K562 (cell line): Measurements from ENCODE around the gene MCAT. TPM values are rescaled to one million over a fixed set of nuclear protein-coding genes. Genes with fewer than 3 reads are reported as not detected.

Experiments used
- ARID4B ChIP-seq: sonication (generic); formaldehyde crosslinking; IDR thresholded peaks from 2 replicates; pipeline ENCODE4 v1.8.0; 2022; ENCODE audit warnings: mild to moderate bottlenecking, missing genetic modification reagents
- BHLHE40 ChIP-seq: IDR thresholded peaks from 2 replicates; pipeline ENCODE4 v1.6.1; 2011; ENCODE audit warnings: low read length, improper control_type of control experiment
- BRCA1 ChIP-seq, 2 experiments: fragments of 450-650 bp in 1 of 2; sonication (generic) in 1 of 2; formaldehyde crosslinking in 1 of 2; IDR thresholded peaks; 2 replicates each; pipeline versions ENCODE4 v1.5.0 to v1.6.1; 2017 to 2020; ENCODE audit warnings: mild to moderate bottlenecking in 1 of 2, missing genetic modification reagents in 1 of 2
- BRF1 ChIP-seq: IDR thresholded peaks from 3 replicates; pipeline ENCODE4 v1.6.1; 2011; ENCODE audit warnings: borderline replicate concordance, mild to moderate bottlenecking; ENCODE audit not compliant: insufficient read length; ENCODE audit errors: extremely low read depth
- CBX5 ChIP-seq: IDR thresholded peaks from 2 replicates; pipeline ENCODE4 v1.6.1; 2014; ENCODE audit warnings: low read depth, borderline replicate concordance
- CHD1 ChIP-seq: fragments of 200-600 bp; sonication (generic); IDR thresholded peaks from one replicate; pipeline ENCODE4 v1.6.1; 2012; ENCODE audit warnings: mild to moderate bottlenecking, moderate library complexity, low read length, inconsistent platforms
- DNMT1 ChIP-seq: fragments of 450-650 bp; IDR thresholded peaks from 2 replicates; pipeline ENCODE4 v1.6.1; 2016; ENCODE audit warnings: antibody characterized with exemption, mild to moderate bottlenecking
- EGR1 ChIP-seq: fragments of 450-650 bp; conservative IDR thresholded peaks from 2 replicates; pipeline ENCODE4 v1.6.1; 2017; ENCODE audit warnings: mild to moderate bottlenecking
- FIP1L1 ChIP-seq: fragments of 200-400 bp; formaldehyde crosslinking; IDR thresholded peaks from 2 replicates; pipeline ENCODE4 v1.6.1; 2018; ENCODE audit warnings: mild to moderate bottlenecking, low read depth, low read length; ENCODE audit not compliant: poor library complexity, severe bottlenecking
- FOXJ2 ChIP-seq: fragments of 200-800 bp; sonication (Bioruptor generic); IDR thresholded peaks from 2 replicates; pipeline ENCODE4 v1.6.1; 2016; ENCODE audit warnings: missing genetic modification characterization, missing compliant biosample characterization
- KDM5B ChIP-seq: fragments of 200-600 bp; sonication (generic); IDR thresholded peaks from 2 replicates; pipeline ENCODE4 v1.6.1; 2012; ENCODE audit warnings: low read depth, mild to moderate bottlenecking, moderate library complexity, low read length, control low read depth, inconsistent platforms; ENCODE audit not compliant: insufficient replicate concordance
- L3MBTL2 ChIP-seq: fragments of 450-650 bp; IDR thresholded peaks from 2 replicates; pipeline ENCODE4 v1.6.1; 2016; ENCODE audit warnings: mild to moderate bottlenecking, moderate library complexity
- MAZ ChIP-seq, 2 experiments: fragments of 450-650 bp in 1 of 2; sonication (generic) in 1 of 2; formaldehyde crosslinking; IDR thresholded peaks in 1 of 2; conservative IDR thresholded peaks in 1 of 2; 2 replicates each; pipeline versions ENCODE4 v1.4.0 to v1.5.0; 2020; ENCODE audit warnings: mild to moderate bottlenecking in 1 of 2, missing genetic modification reagents in 1 of 2
- RB1 ChIP-seq: fragments of 450-650 bp; IDR thresholded peaks from 2 replicates; pipeline ENCODE4 v1.6.1; 2017; ENCODE audit warnings: low read depth, mild to moderate bottlenecking
- RUNX1 ChIP-seq: sonication (generic); IDR thresholded peaks from 2 replicates; pipeline ENCODE4 v1.6.1; 2016; ENCODE audit warnings: antibody characterized with exemption, low read depth
- polyA plus RNA-seq, 8 experiments: library from polyadenylated mRNA; depleted of rRNA in 4 of 8; stranded (reverse) in 5 of 8; unstranded in 3 of 8; fragments of >200 nt; fragmentation: Nextera tagmentation in 2 of 8; fragmentation: Illumina TruSeq in 1 of 8; extraction: Ambion mirVana in 2 of 8; extraction: Trizol in 1 of 8; gene quantifications; 2 replicates each; pipeline versions ENCODE4 v1.2.1 to v1.2.3, GENCODE V29; 2011 to 2014; ENCODE audit warnings: inconsistent platforms in 1 of 8, missing spikeins in 1 of 8
- total RNA-seq, 7 experiments: library from RNA; depleted of rRNA in 6 of 7; stranded (reverse); fragments of >200 nt in 6 of 7; fragmentation: Illumina TruSeq in 2 of 7; extraction: Trizol in 2 of 7; gene quantifications; 2 replicates each; pipeline versions ENCODE4 v1.2.1 to v1.2.3, GENCODE V29; 2011 to 2021; ENCODE audit warnings: low replicate concordance in 1 of 7
- TF ChIP-seq, protein P1 (sequence below): sonication (generic); formaldehyde crosslinking; IDR thresholded peaks from 2 replicates; pipeline ENCODE4 v1.8.0; 2022; ENCODE audit warnings: missing genetic modification reagents, mild to moderate bottlenecking, borderline replicate concordance
- TF ChIP-seq, protein P2 (sequence below), 2 experiments: fragments of 450-650 bp; conservative IDR thresholded peaks; 2 replicates each; pipeline ENCODE4 v1.6.1; 2017; ENCODE audit warnings: mild to moderate bottlenecking in 2 of 2, moderate library complexity in 2 of 2
- TF ChIP-seq, protein P3 (sequence below): fragments of 200-800 bp; sonication (Bioruptor generic); IDR thresholded peaks from 2 replicates; pipeline ENCODE4 v1.6.1; 2017; ENCODE audit warnings: missing genetic modification characterization, missing compliant biosample characterization

The MCAT gene
- total and polyA plus RNA-seq, 9 of the 15 experiments (the other 6 are each of a cell fraction or from before 2014, with no cell fraction given) = 3.3 to 27.8 (median 13.9) TPM

- TF ChIP-seq, protein P1, sequence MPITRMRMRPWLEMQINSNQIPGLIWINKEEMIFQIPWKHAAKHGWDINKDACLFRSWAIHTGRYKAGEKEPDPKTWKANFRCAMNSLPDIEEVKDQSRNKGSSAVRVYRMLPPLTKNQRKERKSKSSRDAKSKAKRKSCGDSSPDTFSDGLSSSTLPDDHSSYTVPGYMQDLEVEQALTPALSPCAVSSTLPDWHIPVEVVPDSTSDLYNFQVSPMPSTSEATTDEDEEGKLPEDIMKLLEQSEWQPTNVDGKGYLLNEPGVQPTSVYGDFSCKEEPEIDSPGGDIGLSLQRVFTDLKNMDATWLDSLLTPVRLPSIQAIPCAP (CRISPR knock-in tag) = no peak
- peak; percentile 90 for TF ChIP-seq BHLHE40
- peak in 1 of 2 experiments; percentile 71; a peak in 2 of 4 replicates for TF ChIP-seq MAZ (CRISPR knock-in tag; conservative IDR thresholded peaks at IDR 0.05 in 1 of 2, IDR thresholded peaks at IDR 0.05 in 1 of 2)
- peak; percentile 35; the same call in 1 of the 2 replicates for TF ChIP-seq ARID4B (CRISPR knock-in tag)
- TF ChIP-seq CBX5 = no peak
- peak; percentile 91 for TF ChIP-seq CHD1
- peak; percentile 88 for TF ChIP-seq L3MBTL2
- TF ChIP-seq BRF1 = no peak
- TF ChIP-seq, protein P2, sequence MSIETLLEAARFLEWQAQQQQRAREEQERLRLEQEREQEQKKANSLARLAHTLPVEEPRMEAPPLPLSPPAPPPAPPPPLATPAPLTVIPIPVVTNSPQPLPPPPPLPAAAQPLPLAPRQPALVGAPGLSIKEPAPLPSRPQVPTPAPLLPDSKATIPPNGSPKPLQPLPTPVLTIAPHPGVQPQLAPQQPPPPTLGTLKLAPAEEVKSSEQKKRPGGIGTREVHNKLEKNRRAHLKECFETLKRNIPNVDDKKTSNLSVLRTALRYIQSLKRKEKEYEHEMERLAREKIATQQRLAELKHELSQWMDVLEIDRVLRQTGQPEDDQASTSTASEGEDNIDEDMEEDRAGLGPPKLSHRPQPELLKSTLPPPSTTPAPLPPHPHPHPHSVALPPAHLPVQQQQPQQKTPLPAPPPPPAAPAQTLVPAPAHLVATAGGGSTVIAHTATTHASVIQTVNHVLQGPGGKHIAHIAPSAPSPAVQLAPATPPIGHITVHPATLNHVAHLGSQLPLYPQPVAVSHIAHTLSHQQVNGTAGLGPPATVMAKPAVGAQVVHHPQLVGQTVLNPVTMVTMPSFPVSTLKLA (conservative IDR thresholded peaks at IDR 0.05) = 0 out of 4 replicates have a peak, but pooled peaks of 1 of the 2 experiments have one; percentile 25
- no peak for TF ChIP-seq DNMT1
- TF ChIP-seq RUNX1 = no peak
- TF ChIP-seq, protein P3, sequence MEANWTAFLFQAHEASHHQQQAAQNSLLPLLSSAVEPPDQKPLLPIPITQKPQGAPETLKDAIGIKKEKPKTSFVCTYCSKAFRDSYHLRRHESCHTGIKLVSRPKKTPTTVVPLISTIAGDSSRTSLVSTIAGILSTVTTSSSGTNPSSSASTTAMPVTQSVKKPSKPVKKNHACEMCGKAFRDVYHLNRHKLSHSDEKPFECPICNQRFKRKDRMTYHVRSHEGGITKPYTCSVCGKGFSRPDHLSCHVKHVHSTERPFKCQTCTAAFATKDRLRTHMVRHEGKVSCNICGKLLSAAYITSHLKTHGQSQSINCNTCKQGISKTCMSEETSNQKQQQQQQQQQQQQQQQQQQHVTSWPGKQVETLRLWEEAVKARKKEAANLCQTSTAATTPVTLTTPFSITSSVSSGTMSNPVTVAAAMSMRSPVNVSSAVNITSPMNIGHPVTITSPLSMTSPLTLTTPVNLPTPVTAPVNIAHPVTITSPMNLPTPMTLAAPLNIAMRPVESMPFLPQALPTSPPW (CRISPR knock-in tag) = peak; percentile 93
- TF ChIP-seq RB1 = peak; percentile 65; the same call in 1 of the 2 replicates
- peak; percentile 70 for TF ChIP-seq KDM5B
- no peak for TF ChIP-seq FOXJ2 (tag)
- TF ChIP-seq BRCA1 (IDR thresholded peaks at IDR 0.05) = no peak
- TF ChIP-seq BRCA1 (CRISPR knock-in tag; IDR thresholded peaks at IDR 0.05) = no peak
- TF ChIP-seq FIP1L1 = no peak
- TF ChIP-seq EGR1 = no peak
Measured at GRCh38 chr22:43186272-43187170, 43.3 kb upstream of the MCAT start, which contains the start of gene TTLL12 (continued).
